HepG2 (cell line): ENCODE data around the gene TOR4A. TPM values are rescaled to one million over a fixed set of nuclear protein-coding genes. Genes with fewer than 3 reads are reported as not detected.

Source experiments
- CHCHD3 ChIP-seq: sonication (generic); formaldehyde crosslinking; IDR thresholded peaks from 2 replicates; pipeline ENCODE4 v1.8.0; 2022; ENCODE audit warnings: mild to moderate bottlenecking, missing genetic modification reagents, moderate library complexity
- GABPB1 ChIP-seq: IDR thresholded peaks from 2 replicates; pipeline ENCODE4 v1.6.1; 2016; ENCODE audit warnings: mild to moderate bottlenecking, missing genetic modification reagents, moderate library complexity, missing compliant biosample characterization
- MAFK ChIP-seq, 2 experiments: IDR thresholded peaks in 1 of 2; conservative IDR thresholded peaks in 1 of 2; 2 replicates each; pipeline ENCODE4 v1.6.1; 2011; ENCODE audit warnings: improper control_type of control experiment in 2 of 2, low read length in 2 of 2
- MBD4 ChIP-seq: IDR thresholded peaks from 2 replicates; pipeline ENCODE4 v1.6.1; 2012; ENCODE audit warnings: low read length, inconsistent platforms, borderline replicate concordance
- MIER2 ChIP-seq: IDR thresholded peaks from 2 replicates; pipeline ENCODE4 v1.6.1; 2016; ENCODE audit warnings: missing biosample characterization, missing genetic modification reagents
- NRL ChIP-seq: sonication (generic); formaldehyde crosslinking; IDR thresholded peaks from 2 replicates; pipeline ENCODE4 v1.5.0; 2020; ENCODE audit warnings: missing genetic modification reagents, mild to moderate bottlenecking, moderate library complexity, borderline replicate concordance
- PTBP1 ChIP-seq: fragments of 200-400 bp; formaldehyde crosslinking; IDR thresholded peaks from 2 replicates; pipeline ENCODE4 v1.6.1; 2018; ENCODE audit warnings: low read length, low read depth; ENCODE audit not compliant: poor library complexity, severe bottlenecking
- WIZ ChIP-seq: sonication (generic); formaldehyde crosslinking; IDR thresholded peaks from 2 replicates; pipeline ENCODE4 v1.5.1; 2020; ENCODE audit warnings: mild to moderate bottlenecking, missing genetic modification reagents
- ZNF331 ChIP-seq: sonication (generic); formaldehyde crosslinking; IDR thresholded peaks from 2 replicates; pipeline ENCODE4 v1.4.0; 2020; ENCODE audit warnings: missing genetic modification reagents
- ZNF335 ChIP-seq: sonication (generic); formaldehyde crosslinking; IDR thresholded peaks from 2 replicates; pipeline ENCODE4 v1.4.0; 2020; ENCODE audit warnings: missing genetic modification reagents
- ZNF431 ChIP-seq: sonication (generic); formaldehyde crosslinking; IDR thresholded peaks from 2 replicates; pipeline ENCODE4 v1.9.0; 2022; ENCODE audit warnings: missing genetic modification reagents, low read depth, mild to moderate bottlenecking, borderline replicate concordance
- ZNF543 ChIP-seq: sonication (generic); formaldehyde crosslinking; IDR thresholded peaks from 2 replicates; pipeline ENCODE4 v1.4.0; 2020; ENCODE audit warnings: mild to moderate bottlenecking, missing genetic modification reagents
- ZSCAN31 ChIP-seq: sonication (generic); formaldehyde crosslinking; IDR thresholded peaks from 2 replicates; pipeline ENCODE4 v1.5.0; 2020; ENCODE audit warnings: low read depth, mild to moderate bottlenecking, missing genetic modification reagents
- polyA plus RNA-seq, 8 experiments: library from polyadenylated mRNA; depleted of rRNA in 3 of 8; stranded (reverse) in 7 of 8; unstranded in 1 of 8; fragments of >200 nt; fragmentation: Illumina TruSeq in 4 of 8; extraction: Trizol in 4 of 8; gene quantifications; 2 replicates each; pipeline versions ENCODE4 v1.2.1 to v1.2.3, GENCODE V29; 2011 to 2016; ENCODE audit warnings: low read depth in 4 of 8, missing spikeins in 1 of 8, mixed read lengths in 1 of 8; ENCODE audit not compliant: insufficient read depth in 1 of 8
- total RNA-seq, 5 experiments: library from RNA; depleted of rRNA; stranded (reverse); fragments of >200 nt; fragmentation: Illumina TruSeq; extraction: Trizol; gene quantifications; 2 replicates each; pipeline ENCODE4 v1.2.3, GENCODE V29; 2016; ENCODE audit warnings: low read depth in 1 of 5
- TF ChIP-seq, protein P1 (sequence below): sonication (generic); formaldehyde crosslinking; IDR thresholded peaks from 2 replicates; pipeline ENCODE4 v1.8.1; 2022; ENCODE audit warnings: low read depth, mild to moderate bottlenecking, missing genetic modification reagents
- TF ChIP-seq, protein P2 (sequence below): sonication (generic); formaldehyde crosslinking; IDR thresholded peaks from 2 replicates; pipeline ENCODE4 v1.9.0; 2021; ENCODE audit warnings: missing genetic modification reagents, borderline replicate concordance
- TF ChIP-seq, protein P3 (sequence below): IDR thresholded peaks from 2 replicates; pipeline ENCODE4 v1.6.1; 2016; ENCODE audit warnings: control low read depth
- TF ChIP-seq, protein P4 (sequence below): sonication (generic); formaldehyde crosslinking; IDR thresholded peaks from 2 replicates; pipeline ENCODE4 v1.4.0; 2020; ENCODE audit warnings: low read depth, missing genetic modification reagents

The TOR4A gene
- total and polyA plus RNA-seq, 2 of the 13 experiments (the other 11 are each of a cell fraction or from before 2014, with no cell fraction given): 11.1 to 14.2 TPM

DNA sequence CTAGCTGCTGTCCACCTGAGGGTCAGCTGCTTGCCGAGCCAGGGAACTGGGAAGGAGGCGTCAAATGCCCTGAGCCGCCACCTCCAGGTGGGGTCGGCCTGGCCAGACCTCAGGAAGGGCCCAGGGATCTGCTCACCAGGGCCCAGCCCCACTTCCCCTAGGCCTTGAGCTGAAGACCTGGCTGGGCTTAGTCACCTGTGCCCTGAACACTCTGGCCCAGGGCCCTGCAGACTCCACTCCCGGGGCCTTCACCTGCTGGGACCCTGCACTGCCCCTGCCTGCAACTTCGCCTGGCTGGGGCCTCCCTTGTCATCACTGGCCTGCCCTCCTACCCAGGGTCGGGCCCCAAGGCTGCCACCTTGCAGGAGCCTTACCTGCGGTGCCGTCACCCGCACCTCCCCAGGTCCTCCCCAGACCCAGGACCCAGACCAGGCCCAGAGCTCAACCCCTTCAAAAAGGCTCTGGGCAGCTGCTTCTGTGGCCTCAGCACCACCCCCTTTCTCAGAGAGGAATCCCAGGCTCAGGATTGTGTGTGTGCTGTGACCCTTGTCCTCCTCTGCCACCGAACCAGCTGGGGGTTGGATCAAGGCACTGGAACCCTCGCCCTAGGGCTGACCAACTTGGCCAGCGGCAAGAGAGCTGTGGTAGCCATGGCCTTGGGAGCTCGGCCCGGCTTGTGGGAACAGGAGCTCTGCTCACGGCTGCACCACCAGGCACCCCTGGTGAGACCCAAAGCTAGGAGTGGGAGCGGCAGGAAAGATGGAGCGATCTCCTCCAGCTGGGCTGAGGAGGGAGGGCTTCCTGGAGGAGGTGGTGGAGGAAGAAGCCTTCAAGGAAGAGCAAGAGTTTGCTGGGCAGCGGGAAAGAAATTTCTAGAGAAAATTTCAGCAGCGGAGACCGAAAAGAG lies 23.6 kb upstream of the TOR4A start (continued):
- TF ChIP-seq, protein P1, sequence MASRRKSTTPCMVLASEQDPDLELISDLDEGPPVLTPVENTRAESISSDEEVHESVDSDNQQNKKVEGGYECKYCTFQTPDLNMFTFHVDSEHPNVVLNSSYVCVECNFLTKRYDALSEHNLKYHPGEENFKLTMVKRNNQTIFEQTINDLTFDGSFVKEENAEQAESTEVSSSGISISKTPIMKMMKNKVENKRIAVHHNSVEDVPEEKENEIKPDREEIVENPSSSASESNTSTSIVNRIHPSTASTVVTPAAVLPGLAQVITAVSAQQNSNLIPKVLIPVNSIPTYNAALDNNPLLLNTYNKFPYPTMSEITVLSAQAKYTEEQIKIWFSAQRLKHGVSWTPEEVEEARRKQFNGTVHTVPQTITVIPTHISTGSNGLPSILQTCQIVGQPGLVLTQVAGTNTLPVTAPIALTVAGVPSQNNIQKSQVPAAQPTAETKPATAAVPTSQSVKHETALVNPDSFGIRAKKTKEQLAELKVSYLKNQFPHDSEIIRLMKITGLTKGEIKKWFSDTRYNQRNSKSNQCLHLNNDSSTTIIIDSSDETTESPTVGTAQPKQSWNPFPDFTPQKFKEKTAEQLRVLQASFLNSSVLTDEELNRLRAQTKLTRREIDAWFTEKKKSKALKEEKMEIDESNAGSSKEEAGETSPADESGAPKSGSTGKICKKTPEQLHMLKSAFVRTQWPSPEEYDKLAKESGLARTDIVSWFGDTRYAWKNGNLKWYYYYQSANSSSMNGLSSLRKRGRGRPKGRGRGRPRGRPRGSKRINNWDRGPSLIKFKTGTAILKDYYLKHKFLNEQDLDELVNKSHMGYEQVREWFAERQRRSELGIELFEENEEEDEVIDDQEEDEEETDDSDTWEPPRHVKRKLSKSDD (CRISPR knock-in tag): no peak
- TF ChIP-seq ZNF543 (CRISPR knock-in tag): no peak
- no peak for TF ChIP-seq MIER2
- no peak for TF ChIP-seq CHCHD3
- TF ChIP-seq PTBP1: no peak
- TF ChIP-seq MBD4: no peak
- no peak for TF ChIP-seq MAFK (conservative IDR thresholded peaks at IDR 0.05 in 1 of 2, IDR thresholded peaks at IDR 0.05 in 1 of 2; ENCODE audit: low read length in 2 of 2)
- TF ChIP-seq, protein P2, sequence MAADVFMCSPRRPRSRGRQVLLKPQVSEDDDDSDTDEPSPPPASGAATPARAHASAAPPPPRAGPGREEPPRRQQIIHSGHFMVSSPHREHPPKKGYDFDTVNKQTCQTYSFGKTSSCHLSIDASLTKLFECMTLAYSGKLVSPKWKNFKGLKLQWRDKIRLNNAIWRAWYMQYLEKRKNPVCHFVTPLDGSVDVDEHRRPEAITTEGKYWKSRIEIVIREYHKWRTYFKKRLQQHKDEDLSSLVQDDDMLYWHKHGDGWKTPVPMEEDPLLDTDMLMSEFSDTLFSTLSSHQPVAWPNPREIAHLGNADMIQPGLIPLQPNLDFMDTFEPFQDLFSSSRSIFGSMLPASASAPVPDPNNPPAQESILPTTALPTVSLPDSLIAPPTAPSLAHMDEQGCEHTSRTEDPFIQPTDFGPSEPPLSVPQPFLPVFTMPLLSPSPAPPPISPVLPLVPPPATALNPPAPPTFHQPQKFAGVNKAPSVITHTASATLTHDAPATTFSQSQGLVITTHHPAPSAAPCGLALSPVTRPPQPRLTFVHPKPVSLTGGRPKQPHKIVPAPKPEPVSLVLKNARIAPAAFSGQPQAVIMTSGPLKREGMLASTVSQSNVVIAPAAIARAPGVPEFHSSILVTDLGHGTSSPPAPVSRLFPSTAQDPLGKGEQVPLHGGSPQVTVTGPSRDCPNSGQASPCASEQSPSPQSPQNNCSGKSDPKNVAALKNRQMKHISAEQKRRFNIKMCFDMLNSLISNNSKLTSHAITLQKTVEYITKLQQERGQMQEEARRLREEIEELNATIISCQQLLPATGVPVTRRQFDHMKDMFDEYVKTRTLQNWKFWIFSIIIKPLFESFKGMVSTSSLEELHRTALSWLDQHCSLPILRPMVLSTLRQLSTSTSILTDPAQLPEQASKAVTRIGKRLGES: no peak
- no peak for TF ChIP-seq ZSCAN31 (CRISPR knock-in tag)
- TF ChIP-seq ZNF335 (CRISPR knock-in tag): no peak
- 0 out of 2 replicates have a peak, but pooled peaks have one; percentile 2 for TF ChIP-seq ZNF331 (CRISPR knock-in tag)
- TF ChIP-seq, protein P3, sequence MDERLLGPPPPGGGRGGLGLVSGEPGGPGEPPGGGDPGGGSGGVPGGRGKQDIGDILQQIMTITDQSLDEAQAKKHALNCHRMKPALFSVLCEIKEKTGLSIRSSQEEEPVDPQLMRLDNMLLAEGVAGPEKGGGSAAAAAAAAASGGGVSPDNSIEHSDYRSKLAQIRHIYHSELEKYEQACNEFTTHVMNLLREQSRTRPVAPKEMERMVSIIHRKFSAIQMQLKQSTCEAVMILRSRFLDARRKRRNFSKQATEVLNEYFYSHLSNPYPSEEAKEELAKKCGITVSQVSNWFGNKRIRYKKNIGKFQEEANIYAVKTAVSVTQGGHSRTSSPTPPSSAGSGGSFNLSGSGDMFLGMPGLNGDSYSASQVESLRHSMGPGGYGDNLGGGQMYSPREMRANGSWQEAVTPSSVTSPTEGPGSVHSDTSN: no peak
- TF ChIP-seq, protein P4, sequence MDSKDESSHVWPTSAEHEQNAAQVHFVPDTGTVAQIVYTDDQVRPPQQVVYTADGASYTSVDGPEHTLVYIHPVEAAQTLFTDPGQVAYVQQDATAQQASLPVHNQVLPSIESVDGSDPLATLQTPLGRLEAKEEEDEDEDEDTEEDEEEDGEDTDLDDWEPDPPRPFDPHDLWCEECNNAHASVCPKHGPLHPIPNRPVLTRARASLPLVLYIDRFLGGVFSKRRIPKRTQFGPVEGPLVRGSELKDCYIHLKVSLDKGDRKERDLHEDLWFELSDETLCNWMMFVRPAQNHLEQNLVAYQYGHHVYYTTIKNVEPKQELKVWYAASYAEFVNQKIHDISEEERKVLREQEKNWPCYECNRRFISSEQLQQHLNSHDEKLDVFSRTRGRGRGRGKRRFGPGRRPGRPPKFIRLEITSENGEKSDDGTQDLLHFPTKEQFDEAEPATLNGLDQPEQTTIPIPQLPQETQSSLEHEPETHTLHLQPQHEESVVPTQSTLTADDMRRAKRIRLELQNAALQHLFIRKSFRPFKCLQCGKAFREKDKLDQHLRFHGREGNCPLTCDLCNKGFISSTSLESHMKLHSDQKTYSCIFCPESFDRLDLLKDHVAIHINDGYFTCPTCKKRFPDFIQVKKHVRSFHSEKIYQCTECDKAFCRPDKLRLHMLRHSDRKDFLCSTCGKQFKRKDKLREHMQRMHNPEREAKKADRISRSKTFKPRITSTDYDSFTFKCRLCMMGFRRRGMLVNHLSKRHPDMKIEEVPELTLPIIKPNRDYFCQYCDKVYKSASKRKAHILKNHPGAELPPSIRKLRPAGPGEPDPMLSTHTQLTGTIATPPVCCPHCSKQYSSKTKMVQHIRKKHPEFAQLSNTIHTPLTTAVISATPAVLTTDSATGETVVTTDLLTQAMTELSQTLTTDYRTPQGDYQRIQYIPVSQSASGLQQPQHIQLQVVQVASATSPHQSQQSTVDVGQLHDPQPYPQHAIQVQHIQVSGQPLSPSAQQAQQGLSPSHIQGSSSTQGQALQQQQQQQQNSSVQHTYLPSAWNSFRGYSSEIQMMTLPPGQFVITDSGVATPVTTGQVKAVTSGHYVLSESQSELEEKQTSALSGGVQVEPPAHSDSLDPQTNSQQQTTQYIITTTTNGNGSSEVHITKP: 0 out of 2 replicates have a peak, but pooled peaks have one; percentile 43
- TF ChIP-seq NRL (CRISPR knock-in tag): no peak
- no peak for TF ChIP-seq ZNF431
- peak; percentile 34; the same call in 1 of the 2 replicates for TF ChIP-seq GABPB1
- no peak for TF ChIP-seq WIZ (CRISPR knock-in tag)
